Measurements from ENCODE around the gene ADGRD1. TPM values are rescaled to one million over a fixed set of nuclear protein-coding genes. Genes with fewer than 3 reads are reported as not detected.

Gene ADGRD1
- total RNA-seq, 1 experiment from 2014 or later, result not detected

DNA sequence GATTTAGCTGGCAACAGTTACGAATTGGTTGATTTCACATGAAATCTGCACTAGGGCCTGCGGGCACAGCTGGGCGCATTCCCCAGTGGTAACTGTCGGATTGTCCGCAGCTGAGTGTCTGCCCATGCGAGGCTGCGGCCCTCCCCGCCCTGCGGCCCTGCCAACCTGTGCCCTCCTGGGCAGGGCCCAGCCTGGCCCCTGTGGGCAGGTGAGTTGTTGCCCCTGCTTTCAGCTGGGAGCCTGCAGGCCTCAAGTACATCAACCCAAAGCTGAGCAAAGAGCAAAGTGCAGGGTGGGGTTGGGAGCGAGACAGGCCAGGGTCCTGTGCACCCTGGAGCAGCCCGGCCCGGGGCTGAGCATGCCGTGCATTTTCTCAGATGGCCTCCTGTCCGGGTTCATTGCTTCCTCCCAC, 89.1 kb downstream of the ADGRD1 start:
- DNase-seq (ENCODE audit: low read depth), result no peak

DNA sequence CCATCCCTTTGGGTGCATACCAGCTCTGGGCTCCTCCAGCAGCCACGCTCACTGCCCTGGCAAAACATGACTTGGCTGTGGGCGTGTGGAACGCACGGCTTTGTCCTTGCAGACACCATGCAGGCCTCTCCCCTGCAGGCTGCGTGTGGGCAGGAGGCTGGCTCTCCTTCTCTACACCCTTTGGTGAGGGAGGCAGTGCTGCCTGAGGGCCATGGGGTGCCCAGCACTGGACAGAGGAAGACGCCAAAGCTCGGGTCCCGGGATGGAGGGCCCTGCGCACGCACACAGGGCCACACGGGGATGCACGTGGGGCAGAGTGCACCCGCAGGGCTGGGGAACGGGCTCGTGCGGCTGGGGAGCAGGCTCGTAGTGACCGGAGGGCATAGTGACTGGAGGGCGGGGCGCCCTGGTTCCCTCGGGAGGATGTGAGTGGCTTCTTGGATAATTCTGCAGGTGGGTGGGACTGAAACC, 89.7 kb downstream of the ADGRD1 start:
- DNase-seq (ENCODE audit: low read depth), result no peak

DNA sequence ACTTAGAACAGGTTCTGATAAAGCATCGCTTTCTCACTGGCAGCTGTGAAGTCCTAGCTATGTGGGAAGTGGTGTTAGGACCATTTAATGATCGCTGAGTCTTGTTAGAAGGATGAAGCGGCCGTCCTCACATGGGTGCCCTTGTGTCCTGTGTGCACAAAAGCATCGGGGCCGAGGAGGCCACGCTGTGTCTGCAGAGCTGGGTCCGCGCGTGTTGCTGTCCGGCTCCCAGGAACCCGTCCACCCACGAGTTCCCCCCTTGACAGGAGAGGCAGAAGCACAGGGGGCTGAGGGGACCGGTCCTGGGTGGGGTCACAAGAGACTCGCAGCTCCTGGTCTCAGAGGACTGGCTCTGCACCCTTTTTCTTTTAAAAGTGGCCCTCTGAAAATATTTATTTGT, 90.4 kb downstream of the ADGRD1 start:
- no peak for DNase-seq (ENCODE audit: low read depth)

DNA sequence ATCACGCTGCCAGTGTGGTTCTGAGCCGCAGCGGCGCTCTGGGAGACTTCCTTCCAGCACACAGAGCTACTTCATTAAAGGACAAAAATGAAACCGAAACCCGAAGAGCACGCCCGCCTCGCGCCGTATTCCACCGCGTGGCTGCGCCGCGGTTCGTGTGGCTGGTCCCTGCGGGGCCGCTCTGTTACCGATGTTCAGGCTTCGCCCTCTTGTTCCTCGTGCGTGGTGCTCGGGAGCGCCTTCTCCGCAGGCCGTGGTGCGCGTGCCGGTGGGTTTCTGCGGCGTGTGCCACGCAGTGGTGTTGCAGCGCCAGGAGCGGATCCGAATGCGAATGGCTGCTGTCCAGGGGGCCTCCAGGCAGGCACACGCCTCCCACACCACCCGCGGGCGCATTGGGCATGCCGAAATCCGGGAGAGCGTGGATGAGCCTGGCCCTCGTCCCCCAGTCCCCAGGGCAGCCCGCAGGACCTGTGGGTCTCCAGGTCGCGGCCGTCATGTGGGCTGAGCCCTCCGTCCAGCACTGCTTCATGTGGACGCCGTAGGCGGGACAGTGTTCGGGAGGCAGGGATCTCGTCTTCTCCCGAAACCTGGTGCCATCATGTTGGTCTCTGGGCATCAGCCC, 91.2 kb downstream of the ADGRD1 start:
- DNase-seq (ENCODE audit: low read depth), result peak; percentile 74

DNA sequence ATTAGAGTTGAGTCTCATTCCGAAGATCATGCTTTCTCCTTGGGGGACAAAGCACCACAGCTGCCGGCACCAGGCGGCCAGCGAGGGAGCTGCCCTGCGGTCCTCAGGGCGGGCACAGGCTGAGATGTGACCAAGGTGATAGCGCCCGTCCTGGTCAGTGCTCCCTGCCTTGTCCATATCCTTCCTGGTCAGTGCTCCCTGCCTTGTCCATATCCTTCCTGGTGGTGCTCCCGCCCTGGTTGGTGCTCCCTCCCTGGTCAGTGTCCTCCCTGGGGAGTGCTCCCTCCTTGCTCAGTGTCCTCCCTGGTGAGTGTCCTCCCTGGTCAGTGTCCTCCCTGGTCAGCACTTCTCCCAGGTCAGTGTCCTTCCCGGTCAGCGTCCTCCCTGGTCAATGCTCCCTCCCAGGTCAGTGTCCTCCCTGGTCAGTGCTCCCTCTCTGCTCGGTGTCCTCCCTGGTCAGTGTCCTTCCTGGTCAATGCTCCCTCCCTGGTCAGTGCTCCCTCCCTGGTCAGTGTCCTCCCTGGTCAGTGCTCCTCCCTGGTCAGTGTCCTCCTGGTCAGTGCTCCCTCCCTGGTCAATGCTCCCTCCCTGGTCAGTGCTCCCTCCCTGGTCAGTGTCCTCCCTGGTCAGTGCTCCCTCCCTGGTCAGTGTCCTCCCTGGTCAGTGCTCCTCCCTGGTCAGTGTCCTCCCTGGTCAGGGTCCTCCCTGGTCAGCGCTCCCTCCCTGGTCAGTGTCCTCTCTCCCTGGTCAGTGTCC, 92.2 kb downstream of the ADGRD1 start:
- DNase-seq (ENCODE audit: low read depth), result no peak

DNA sequence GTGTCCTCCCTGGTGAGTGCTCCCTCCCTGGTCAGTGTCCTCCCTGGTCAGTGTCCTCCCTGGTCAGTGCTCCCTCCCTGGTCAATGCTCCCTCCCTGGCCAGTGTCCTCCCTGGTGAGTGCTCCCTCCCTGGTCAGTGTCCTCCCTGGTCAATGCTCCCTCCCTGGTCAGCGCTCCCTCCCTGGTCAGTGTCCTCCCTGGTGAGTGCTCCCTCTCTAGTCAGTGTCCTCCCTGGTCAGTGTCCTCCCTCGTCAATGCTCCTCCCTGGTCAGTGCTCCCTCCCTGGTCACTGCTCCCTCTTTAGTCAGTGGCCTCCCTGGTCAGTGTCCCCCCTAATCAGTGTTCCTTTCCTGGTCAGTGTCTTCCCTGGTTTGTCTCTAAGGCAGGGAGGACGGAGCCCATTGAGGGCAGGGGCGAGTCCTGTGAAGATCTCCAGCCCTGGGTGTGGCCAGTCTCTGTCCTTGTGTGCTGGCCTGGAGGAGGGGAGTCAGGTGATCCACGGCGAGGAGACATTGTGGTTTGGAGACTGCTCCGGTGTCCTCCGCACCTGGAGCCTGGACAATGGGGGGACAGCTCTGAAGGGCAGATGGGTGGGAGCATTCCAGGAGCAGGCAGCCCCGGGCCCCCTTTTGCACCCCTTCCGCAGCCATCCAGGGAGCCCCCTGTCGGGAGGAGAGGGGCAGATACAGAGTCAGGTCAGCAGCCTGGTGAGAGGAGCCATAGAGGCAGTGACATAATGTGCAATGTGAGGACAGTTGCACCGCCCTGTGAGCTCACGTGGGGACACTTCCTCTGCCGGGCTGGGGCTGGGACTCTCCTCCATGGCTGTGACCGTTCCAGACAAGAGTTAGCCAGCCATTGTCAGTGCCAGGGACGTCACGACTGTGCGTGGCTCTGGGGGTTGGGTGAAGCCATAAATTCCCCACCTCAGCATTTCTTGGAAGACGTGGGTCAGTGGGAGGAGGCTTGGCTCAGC, 93.4 kb downstream of the ADGRD1 start:
- DNase-seq (ENCODE audit: low read depth), result no peak

DNA sequence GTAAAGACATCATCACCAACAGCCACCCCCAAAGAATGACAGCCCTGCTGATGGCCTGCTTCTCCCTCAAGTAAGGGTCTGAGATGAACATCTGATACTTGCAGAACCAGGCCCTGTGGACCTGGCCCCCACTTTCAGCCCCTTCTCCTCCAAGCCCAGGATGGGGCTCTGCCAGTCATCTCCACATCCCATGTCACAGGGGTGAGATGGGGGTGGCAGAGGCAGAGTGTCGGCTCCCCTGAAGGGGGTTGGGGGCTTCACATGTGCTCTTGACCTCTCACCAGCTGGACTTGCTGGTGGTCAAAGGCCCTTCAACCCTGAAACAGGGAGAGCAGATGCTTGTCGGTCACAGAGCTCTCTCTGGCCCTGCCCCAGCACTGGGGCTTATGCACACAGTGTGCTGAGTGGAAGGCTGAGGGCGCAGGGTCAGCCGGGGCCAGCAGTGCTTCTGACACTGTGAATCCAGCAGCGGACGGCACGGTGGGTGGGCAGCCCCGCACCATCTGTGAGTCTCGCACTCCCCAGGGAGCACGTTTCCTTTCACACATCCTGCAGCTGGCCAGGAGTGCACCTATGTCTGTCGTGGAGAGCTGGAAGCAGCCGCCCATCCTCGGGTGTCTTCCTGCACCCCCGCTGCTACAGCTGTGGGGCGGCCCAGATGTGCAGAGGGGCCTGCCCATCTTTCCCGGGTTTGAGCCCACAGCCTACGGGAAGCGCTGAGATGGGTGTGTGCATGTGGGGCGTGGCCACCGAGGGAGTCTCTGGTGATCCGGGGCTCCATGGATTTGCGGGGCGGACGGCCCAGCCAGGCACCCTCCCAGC, 94.3 kb downstream of the ADGRD1 start:
- no peak for DNase-seq (ENCODE audit: low read depth)

DNA sequence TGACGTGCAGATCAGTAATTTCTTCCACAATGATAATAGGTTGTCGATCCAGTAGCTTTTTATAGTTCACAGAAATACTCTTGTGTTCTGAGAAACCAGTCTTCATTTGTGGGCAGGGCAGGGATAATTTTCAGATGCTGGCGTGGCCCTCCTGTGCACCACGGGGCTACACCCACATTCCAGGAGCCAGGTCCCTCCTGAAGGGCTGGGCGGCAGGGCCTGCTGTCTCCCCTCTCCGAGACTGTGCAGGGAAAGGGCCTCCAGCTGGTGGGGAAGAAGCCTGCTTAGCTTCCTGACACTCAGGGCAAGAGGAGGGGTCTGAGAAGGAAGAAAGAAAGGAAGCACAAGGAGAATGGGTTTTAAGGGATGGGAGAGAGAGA, 94.9 kb downstream of the ADGRD1 start:
- no peak for DNase-seq (ENCODE audit: low read depth)

DNA sequence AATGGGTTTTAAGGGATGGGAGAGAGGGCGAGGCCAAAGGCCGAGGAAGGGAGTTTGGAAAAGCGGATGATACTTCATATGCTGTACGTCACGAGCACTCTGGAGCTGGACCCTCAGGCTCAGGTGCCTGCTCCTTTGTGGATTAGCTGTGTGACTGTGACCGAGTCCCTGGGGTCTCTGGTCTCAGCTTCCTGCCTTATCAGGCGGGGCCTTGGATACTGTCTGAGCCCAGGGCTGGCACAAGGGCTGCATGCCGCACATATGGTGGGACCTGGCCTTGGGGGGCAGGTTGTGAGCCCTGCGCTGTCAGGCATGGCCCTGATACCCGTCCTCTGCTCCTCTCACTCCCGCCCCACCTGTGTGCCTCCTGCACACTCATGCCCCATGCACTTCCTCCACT, 95.3 kb downstream of the ADGRD1 start:
- DNase-seq (ENCODE audit: low read depth), result no peak

DNA sequence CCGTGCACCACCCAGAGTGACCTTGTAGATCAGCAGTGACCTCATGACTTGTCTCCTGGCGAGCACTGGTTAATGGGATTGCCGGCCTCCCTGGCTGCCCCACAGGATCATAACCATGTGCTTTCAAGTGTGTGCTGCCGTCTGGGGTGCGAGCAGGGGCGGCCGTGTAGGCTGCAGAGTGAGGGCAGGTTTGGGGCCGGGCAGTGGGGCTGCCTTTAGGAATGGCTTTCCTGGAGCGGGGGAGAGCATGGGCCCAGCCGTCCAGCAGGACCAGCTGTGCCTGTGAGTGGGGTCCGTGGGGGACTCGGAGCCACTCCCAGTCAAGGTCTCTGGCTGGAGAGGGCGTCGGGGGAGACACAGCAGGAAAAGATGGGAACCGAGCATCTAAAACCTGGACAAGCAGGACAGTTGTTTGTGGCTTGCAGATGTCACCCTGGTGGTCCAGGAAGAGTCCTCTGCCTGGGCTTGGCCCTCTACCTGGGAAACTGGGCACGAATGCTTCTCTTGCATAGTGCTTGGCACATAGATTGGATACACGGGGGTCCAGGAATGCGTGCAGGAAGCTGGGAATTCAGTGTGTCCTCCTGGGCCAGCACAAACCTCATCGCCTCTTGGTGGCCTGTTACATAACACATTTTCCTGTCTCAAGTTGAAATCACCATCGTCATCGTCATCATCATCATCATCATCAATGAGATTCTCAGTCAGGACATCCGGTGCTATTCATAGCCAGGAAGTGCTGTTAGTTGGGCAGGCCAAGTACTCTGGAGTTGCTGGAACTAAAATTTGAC, 96.0 kb downstream of the ADGRD1 start:
- DNase-seq (ENCODE audit: low read depth), result no peak

DNA sequence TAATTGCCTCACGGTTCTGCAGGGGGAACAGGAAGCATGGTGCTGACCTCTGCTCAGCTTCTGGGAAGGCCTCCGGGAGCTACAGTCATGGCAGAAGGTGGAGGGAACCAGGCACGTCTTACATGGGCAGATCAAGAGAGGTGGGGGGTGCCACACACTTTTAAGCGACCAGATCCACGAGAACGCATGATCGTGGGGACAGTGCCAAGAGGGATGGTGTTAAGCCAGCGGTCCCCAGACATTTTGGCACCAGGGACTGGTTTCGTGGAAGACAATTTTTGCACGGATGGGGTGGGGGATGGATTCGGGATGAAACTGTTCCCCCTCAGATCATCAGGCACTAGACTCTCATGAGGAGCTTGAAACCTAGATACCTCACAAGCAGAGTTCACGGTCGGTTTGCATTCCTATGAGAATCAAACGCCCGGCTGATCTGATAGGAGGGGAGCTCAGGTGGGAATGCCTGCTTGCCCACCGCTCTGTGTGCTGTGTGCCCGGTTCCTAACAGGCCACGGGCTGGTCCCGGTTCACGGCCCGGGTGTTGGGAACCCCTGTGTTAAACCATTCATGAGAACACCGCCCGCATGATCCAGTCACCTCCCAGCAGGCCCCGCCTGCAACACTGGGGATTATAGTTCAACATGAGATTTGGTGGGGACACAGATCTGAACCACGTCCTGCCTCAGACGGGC, 96.9 kb downstream of the ADGRD1 start:
- DNase-seq (ENCODE audit: low read depth), result no peak

DNA sequence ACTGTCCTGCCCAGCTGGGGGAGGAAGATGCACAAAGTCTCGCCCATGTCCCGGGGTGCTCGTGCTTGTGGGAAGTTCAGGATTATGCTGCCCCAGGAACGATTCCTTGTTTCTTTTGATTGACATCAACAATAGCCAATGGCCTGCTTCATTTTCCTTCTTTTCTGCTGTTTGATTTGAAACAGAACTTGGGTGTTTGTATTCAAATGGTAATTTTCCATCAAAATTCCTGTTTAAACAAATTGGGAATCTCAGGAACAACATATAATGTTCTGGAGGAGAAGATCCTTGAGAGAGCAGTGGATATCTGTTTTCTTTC, 97.4 kb downstream of the ADGRD1 start:
- no peak for DNase-seq (ENCODE audit: low read depth)

DNA sequence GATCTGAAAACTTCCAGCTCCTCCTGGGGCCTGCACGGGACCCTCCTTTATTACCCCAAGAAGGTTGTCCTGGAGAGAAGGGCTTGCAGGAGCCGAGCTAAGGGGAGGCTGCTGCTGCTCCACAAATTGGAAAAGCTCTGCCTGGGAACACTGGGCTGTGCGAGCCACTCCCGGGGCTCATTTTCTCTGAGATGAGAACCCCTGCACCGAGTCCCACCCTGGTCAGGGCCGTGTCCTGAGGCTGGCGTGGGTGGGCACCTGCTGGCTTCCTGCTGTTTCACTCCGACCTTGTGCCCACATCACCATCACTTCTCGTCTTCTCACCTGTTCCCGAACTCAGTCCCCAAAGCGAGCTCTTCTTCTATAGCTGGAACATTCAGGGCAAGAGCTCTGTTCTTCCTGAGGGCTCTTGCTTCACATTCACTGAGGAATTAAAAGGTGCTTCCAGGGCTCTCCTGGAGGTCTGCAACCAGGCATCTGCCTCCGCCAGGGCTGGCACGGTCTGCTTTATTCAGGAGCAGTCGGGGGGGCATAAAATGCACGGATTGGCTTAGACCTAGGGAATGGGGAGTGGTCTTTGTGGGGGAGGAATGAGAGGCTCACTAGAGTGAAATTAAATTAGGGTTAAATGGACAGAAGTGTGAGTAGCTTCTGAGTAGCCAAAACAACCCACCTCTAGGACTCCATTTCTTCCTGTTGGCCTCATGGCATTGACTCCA, 98.5 kb downstream of the ADGRD1 start:
- DNase-seq (ENCODE audit: low read depth), result no peak

DNA sequence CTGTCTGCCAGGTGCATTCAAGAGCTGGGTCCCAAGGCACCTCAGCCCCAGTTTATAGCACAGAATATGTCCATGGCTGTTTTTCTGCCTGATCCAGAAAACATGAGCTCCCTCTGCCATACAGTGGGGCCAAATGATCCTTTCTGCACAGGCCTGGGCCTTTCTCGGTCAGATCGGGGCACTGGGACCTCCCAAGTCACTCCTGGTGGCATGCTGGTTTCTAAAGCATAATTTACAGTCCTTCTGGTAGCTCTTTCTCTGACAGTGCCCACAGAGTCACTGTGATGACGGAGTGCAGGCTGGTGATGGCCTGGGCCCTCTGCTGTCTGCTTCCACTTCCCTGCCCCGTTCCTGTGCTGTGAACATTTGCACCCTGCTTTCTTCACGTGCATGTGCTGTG, 99.2 kb downstream of the ADGRD1 start:
- DNase-seq (ENCODE audit: low read depth), result no peak

DNA sequence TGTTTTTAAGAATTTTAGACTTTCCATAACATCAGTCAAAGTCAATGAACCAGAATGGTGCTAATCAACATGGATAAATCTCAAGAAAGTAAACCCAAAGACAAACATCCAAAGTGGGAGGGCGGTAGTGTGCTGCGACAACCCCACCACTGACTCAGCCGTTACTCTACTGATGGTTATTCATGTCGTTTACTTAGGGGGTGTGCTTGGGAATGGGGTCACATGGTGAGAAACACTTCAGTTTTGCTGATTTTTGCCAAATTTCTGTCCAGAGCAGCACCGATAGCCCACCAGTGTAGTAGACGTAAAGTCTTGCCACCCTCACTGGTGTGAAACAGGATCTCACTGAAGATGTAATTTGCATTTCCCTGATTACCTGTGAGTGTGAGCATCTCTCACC, 99.9 kb downstream of the ADGRD1 start:
- no peak for DNase-seq (ENCODE audit: low read depth)

DNA sequence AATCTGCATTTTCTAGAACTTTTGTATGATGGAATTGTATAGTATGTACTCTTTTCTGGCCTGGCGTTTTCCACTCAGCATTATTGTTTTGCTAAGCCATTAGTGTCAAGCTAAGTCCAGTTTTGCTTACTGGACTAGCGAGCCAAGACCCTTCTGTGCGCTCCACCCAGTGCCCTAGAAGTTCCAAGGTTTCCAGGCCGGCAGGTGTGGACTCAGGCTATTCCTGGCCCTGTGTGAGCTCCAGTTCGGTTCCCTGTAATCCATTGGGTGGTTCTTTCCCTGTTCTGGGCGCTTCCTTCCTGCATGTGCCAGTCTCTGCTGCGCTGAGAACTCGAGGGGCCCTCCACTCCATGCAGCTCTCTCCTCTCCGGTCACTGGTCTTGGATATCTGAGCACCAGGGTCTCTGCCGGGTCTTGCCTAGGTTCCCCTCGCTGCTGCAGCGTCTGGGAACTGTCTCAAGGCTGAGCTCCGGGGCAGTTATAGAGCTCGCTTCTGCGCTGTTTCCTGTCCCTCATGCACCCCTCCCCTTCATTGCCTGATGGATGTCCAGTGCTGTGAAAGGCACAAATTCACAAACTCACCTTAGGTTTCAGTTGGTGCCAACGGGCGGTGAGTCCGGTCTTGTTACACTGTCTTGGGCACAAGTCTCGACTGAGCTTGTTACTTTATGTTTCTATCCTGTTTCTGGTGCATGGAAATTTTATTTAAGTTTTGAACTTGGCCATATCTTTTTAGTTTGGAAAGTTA, 100.8 kb downstream of the ADGRD1 start:
- no peak for DNase-seq (ENCODE audit: low read depth)

DNA sequence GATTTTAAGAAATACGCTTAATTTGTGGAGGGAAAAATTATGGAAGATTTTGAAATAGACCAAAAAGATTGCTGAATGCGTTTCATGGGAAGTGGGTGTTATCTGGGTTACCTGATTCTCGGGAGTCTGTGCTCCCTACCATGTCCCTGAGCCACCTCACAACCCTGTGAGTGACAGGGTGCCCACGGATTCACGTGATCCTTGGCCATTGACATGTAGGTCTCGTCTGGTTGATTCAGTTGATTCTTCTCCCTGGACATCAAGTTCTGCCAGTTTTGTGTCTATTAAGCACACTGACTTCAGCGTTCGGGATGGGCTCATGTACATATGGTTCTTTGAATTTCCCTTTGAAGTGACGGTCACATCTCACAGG, 101.4 kb downstream of the ADGRD1 start:
- DNase-seq (ENCODE audit: low read depth), result no peak

DNA sequence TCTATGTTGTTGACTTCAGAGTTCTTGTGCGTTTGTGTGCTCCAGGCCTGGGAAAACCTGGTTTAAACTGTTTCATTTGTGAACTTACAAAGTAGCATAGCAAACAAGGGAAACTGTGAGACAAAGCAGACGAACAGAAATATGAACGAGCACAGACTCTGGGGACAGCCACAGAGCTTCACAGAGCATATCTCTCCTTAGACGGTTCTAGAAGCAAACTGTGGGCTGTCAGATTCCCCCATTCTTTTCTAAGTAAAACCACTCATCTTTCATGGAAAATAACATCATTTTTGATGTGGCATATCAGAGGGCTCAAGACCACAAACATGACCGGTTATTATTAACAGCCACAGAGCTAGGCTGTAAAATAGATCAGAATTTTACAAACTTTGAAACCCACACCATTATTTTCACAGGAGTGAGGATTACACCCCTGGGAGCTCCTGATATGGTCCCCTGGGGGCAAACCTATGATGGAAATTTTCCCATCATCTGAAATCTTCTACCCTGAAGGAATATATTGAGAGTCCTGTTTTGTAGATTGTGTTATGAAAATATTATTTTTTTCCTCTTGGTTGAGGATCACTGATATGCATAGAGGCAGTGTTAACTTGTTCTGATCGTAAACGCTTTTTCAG, 102.0 kb downstream of the ADGRD1 start:
- no peak for DNase-seq (ENCODE audit: low read depth)
